ENCODE measurements around the gene UBASH3B. TPM values are rescaled to one million over a fixed set of nuclear protein-coding genes. Genes with fewer than 3 reads are reported as not detected.

UBASH3B gene
- total and polyA plus RNA-seq, 2 of the 13 experiments (the other 11 are each of a cell fraction or from before 2014, with no cell fraction given), result 4.4 to 7.6 TPM

- no peak overlapping the region for H2AFZ ChIP-seq (ENCODE audit: low read length)
- no peaks in the 10 kb centered on the region for H3K9me3 ChIP-seq (ENCODE audit: low read length)
- no peaks in the 10 kb centered on the region; the same call in 1 of the 2 replicates for H4K20me1 ChIP-seq (ENCODE audit: insufficient read depth, low read length)
- ATAC-seq (no peak), DNase-seq (ENCODE audit: low spot score) (no peak), FAIRE-seq (no peak)
- intact Hi-C loops (cut with micrococcal nuclease; ENCODE audit: unreplicated experiment) (no loop called here), in situ Hi-C loops (cut with HindIII; ENCODE audit: extremely low pct_ligation_motif_present, low pct_unique_long_range_greater_than_20kb) (no loop called here)
- no peak overlapping the region for H3K4me2 ChIP-seq (ENCODE audit: low read depth, low read length)
- H3K4me3 ChIP-seq (replicated peaks in 1 of 3; ENCODE audit: insufficient read depth in 1 of 3, low read depth in 2 of 3, low read length in 3 of 3), result no peak overlapping the region
- H3K36me3 ChIP-seq (replicated peaks in 1 of 2; ENCODE audit: control insufficient read depth in 1 of 2, insufficient read depth in 2 of 2, low read length in 2 of 2), result no peaks in the 10 kb centered on the region
- no TSS peak for BruUV-seq (replicated peaks)
- no peak overlapping the region for H3K9ac ChIP-seq (ENCODE audit: insufficient read depth, low read depth, low read length)
- no peak overlapping the region for H3K27ac ChIP-seq (ENCODE audit: extremely low read length, insufficient read depth, low read length)
- H3K79me2 ChIP-seq (ENCODE audit: insufficient read depth, low read length), result no peaks in the 10 kb centered on the region
- ChIA-PET POLR2A (no interaction called here), CTCF (ENCODE audit: low intra/inter-chr PET ratio, low total read pairs) (no interaction called here)
- peaks cover 2 to 35% of the 10 kb centered on the region in 2 experiments; a peak in 2 of 5 replicates for H3K27me3 ChIP-seq (ENCODE audit: control insufficient read depth in 1 of 2, insufficient read depth in 2 of 2, low read length in 2 of 2)
- no peak for TF ChIP-seq RNF2 (conservative IDR thresholded peaks at IDR 0.05; ENCODE audit: low read depth)
- TF ChIP-seq U2AF1 (optimal IDR thresholded peaks at IDR 0.05; ENCODE audit: low read depth, low read length), result no peak
- no peak for TF ChIP-seq ZNF451 (CRISPR knock-in tag; IDR thresholded peaks at IDR 0.05)
- TF ChIP-seq MED8 (CRISPR knock-in tag; IDR thresholded peaks at IDR 0.05; ENCODE audit: insufficient replicate concordance), result no peak
- no peak for TF ChIP-seq ARID2 (CRISPR knock-in tag; IDR thresholded peaks at IDR 0.05; ENCODE audit: borderline replicate concordance)
- no peak for TF ChIP-seq ZBTB20 (CRISPR knock-in tag; IDR thresholded peaks at IDR 0.05; ENCODE audit: borderline replicate concordance, low read depth)
- 9% methylated on average over 1 of the region's 1 CpG for WGBS (ENCODE audit: low lambda C conversion rate)
- peaks cover 14% of the 10 kb centered on the region for H3K4me1 ChIP-seq (ENCODE audit: insufficient read depth, low read length)
These were observed 191.9 kb downstream of the UBASH3B start for GRCh38 chr11:122847466-122847865.

GRCh38 chr11:122848186-122848585 lies 192.7 kb downstream of the UBASH3B start:
- Histone ChIP-seq H4K20me1 (ENCODE audit: insufficient read depth, low read length) (no peaks in the 10 kb centered on the region; the same call in 1 of the 2 replicates), H3K27ac (ENCODE audit: extremely low read length, insufficient read depth, low read length) (no peak overlapping the region), H3K9me3 (ENCODE audit: low read length) (no peaks in the 10 kb centered on the region), H3K4me2 (ENCODE audit: low read depth, low read length) (no peak overlapping the region), H3K27me3 (ENCODE audit: control insufficient read depth in 1 of 2, insufficient read depth in 2 of 2, low read length in 2 of 2) (peaks cover 2 to 38% of the 10 kb centered on the region in 2 experiments; a peak in 2 of 5 replicates), H3K4me1 (ENCODE audit: insufficient read depth, low read length) (peaks cover 8% of the 10 kb centered on the region), H3K79me2 (ENCODE audit: insufficient read depth, low read length) (no peaks in the 10 kb centered on the region), H2AFZ (ENCODE audit: low read length) (no peak overlapping the region), H3K9ac (ENCODE audit: insufficient read depth, low read depth, low read length) (no peak overlapping the region), H3K4me3 (replicated peaks in 1 of 3; ENCODE audit: insufficient read depth in 1 of 3, low read depth in 2 of 3, low read length in 3 of 3) (no peak overlapping the region), H3K36me3 (replicated peaks in 1 of 2; ENCODE audit: control insufficient read depth in 1 of 2, insufficient read depth in 2 of 2, low read length in 2 of 2) (no peaks in the 10 kb centered on the region)
- in situ Hi-C loops (cut with HindIII; ENCODE audit: extremely low pct_ligation_motif_present, low pct_unique_long_range_greater_than_20kb), result no loop called here
- no peak for ATAC-seq
- ChIA-PET CTCF (ENCODE audit: low intra/inter-chr PET ratio, low total read pairs) (no interaction called here), POLR2A (no interaction called here)
- no peak for DNase-seq (ENCODE audit: low spot score)
- no TSS peak for BruUV-seq (replicated peaks)
- 0% methylated on average over 1 of the region's 1 CpG for WGBS (ENCODE audit: low lambda C conversion rate)
- no peak for FAIRE-seq
- intact Hi-C loops (cut with micrococcal nuclease; ENCODE audit: unreplicated experiment), result no loop called here
- TF ChIP-seq ZNF207 (IDR thresholded peaks at IDR 0.05; ENCODE audit: borderline replicate concordance) (no peak), BORCS8-MEF2B (CRISPR knock-in tag; IDR thresholded peaks at IDR 0.05) (no peak)
- TF ChIP-seq, protein P1, sequence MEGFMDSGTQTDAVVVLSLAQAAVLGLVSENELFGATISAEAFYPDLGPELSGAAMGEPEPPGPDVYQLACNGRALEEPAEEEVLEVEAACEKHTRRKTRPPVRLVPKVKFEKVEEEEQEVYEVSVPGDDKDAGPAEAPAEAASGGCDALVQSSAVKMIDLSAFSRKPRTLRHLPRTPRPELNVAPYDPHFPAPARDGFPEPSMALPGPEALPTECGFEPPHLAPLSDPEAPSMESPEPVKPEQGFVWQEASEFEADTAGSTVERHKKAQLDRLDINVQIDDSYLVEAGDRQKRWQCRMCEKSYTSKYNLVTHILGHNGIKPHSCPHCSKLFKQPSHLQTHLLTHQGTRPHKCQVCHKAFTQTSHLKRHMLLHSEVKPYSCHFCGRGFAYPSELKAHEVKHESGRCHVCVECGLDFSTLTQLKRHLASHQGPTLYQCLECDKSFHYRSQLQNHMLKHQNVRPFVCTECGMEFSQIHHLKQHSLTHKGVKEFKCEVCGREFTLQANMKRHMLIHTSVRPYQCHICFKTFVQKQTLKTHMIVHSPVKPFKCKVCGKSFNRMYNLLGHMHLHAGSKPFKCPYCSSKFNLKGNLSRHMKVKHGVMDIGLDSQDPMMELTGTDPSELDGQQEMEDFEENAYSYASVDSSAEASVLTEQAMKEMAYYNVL (CRISPR knock-in tag; IDR thresholded peaks at IDR 0.05; ENCODE audit: borderline replicate concordance), result no peak
- TF ChIP-seq, protein P2, sequence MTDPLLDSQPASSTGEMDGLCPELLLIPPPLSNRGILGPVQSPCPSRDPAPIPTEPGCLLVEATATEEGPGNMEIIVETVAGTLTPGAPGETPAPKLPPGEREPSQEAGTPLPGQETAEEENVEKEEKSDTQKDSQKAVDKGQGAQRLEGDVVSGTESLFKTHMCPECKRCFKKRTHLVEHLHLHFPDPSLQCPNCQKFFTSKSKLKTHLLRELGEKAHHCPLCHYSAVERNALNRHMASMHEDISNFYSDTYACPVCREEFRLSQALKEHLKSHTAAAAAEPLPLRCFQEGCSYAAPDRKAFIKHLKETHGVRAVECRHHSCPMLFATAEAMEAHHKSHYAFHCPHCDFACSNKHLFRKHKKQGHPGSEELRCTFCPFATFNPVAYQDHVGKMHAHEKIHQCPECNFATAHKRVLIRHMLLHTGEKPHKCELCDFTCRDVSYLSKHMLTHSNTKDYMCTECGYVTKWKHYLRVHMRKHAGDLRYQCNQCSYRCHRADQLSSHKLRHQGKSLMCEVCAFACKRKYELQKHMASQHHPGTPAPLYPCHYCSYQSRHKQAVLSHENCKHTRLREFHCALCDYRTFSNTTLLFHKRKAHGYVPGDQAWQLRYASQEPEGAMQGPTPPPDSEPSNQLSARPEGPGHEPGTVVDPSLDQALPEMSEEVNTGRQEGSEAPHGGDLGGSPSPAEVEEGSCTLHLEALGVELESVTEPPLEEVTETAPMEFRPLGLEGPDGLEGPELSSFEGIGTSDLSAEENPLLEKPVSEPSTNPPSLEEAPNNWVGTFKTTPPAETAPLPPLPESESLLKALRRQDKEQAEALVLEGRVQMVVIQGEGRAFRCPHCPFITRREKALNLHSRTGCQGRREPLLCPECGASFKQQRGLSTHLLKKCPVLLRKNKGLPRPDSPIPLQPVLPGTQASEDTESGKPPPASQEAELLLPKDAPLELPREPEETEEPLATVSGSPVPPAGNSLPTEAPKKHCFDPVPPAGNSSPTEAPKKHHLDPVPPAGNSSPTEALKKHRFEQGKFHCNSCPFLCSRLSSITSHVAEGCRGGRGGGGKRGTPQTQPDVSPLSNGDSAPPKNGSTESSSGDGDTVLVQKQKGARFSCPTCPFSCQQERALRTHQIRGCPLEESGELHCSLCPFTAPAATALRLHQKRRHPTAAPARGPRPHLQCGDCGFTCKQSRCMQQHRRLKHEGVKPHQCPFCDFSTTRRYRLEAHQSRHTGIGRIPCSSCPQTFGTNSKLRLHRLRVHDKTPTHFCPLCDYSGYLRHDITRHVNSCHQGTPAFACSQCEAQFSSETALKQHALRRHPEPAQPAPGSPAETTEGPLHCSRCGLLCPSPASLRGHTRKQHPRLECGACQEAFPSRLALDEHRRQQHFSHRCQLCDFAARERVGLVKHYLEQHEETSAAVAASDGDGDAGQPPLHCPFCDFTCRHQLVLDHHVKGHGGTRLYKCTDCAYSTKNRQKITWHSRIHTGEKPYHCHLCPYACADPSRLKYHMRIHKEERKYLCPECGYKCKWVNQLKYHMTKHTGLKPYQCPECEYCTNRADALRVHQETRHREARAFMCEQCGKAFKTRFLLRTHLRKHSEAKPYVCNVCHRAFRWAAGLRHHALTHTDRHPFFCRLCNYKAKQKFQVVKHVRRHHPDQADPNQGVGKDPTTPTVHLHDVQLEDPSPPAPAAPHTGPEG (CRISPR knock-in tag; IDR thresholded peaks at IDR 0.05), result no peak

Measured in HepG2 (cell line).